HG02870 (cell line): ENCODE data around the gene OPN3.
A peak's percentile ranks its signal among the peaks of the same experiment; 100 is the strongest.

Experiments
- ATAC-seq: cut with Tn5 transposase; IDR thresholded peaks from one replicate; pipeline ENCODE4 v1.9.1; 2021; ENCODE audit warnings: mild to moderate bottlenecking, moderate library complexity; ENCODE audit not compliant: unreplicated experiment

The OPN3 gene

GRCh38 chr1:241624935-241625334 is 15.2 kb downstream of the OPN3 start:
- no peak for ATAC-seq

GRCh38 chr1:241622669-241623068 is 17.5 kb downstream of the OPN3 start:
- ATAC-seq = no peak

GRCh38 chr1:241617426-241617825 is 22.7 kb downstream of the OPN3 start:
- no peak for ATAC-seq

DNA sequence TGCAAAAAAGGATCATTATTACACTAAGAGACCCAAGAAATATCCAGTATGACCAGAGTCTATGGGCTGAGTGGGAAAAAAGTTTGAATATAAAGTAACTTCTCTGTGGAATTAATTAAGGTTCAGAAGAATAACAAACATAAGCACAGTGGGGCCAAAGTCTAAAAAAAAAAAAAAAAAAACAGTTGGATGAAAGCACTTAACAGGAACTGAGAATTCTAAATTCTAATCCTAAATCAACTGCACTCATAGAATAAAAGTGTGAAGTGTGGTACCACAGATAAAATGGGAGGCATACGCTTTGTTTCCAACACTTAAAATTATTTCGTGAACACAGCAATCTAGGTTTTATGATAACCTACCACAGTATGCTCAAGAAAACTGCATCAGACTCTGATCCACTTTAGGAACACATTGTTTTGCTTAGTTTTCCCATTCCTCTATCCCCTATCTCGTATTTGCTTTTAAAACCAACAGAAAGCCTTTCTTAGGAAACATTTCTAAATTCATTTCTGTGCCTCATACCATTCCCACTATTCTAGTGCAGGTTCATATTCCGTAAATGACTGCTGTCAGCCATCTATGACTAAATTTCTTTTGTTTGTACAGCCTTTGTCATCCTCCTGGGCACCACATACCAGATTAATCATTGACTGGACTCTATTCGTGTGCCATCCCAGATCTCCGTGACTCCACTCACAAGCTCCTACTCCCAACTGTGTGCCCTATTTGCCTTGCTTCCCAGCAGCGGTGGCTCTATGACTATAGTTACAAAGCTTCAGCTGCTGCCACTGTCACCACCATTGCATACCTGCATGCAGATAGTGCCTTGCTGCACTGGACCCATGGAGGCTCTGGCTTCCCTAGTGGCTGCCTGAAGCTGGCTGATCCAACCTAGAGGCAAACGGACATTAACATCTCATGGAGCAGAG is 24.9 kb downstream of the OPN3 start:
- no peak for ATAC-seq

DNA sequence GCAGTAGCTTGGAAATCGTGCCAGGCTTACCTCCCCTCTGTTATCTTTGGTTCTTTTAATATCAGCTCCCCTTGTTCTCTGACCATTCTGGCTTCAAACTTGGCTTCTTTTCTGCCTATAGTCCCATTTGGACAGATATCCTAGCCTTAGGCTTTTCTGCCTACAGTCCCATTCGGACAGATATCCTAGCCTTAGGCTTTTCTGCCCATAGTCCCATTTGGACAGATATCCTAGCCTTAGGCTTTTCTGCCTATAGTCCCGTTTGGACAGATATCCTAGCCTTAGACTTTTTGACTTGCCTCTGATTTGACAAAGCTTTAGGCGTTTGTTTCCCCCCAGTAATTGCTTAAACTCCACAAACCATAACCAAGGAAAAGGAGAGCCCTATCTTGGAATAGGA is 25.6 kb downstream of the OPN3 start:
- ATAC-seq = no peak

- ATAC-seq = peak; percentile 40
Observed at GRCh38 chr1:241614144-241614543, 26.0 kb downstream of the OPN3 start.

DNA sequence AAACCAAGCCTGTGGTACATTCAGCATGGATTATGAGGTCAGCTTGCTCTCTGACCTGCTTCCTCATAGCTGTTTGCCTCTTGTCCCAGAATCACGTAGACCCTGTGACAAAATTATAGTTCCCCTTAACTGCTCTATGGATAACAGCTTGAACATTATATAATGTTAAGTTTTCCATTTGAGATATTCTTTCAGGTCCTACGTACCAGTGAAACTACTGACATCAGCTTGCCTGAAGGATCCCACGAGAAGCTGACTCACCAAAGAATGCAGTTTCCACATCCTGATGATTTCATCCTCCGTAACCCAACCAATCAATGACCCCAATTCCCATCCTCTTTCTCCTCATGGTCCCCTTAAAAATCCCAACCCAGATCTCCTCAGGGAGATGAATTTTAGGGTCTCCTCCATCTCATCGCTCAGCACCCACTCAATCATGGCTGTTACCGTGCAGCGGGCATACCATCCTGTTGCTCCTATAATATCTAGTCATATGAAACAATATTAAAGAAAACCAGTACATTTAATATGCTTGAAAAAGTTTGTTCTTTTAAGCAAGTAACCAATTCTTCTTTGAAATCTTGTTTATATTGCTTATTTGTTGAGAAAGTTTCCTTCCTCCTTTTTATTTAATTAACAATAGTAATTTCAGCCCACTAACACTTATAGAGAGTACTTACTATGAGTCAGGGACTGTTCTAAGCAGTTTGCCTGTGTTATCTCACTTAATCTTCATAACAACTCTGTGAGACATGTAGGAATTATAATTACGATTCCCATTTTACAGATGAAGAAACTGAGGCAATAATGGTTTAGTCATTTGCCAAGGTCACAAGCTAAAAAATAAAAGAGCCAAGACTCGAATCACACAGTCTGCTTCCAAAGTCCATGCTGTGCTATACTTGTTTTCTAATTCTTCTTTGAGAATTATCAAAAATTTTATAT is 27.4 kb downstream of the OPN3 start:
- ATAC-seq = no peak

DNA sequence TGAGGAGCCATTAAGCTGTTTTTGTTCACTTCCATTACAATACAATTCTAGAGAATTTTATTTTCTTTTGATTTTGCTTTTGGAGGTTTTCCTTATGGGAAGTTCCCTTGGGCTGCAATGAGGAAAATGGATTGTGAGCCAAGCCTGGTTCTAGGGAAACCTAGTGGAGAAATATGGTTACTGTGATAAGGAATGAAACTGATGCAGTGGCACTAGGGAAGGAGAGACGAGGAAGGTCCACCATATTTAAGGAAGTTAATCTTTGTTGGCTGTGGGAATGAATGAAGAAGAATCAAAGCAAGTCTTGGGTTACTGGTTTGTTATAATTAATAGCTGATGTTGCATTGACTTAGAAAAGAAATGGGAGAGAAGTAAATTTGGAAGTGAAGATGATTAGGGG is 28.4 kb downstream of the OPN3 start:
- no peak for ATAC-seq

GRCh38 chr1:241611063-241611462 is 29.1 kb downstream of the OPN3 start:
- peak; percentile 69 for ATAC-seq

DNA sequence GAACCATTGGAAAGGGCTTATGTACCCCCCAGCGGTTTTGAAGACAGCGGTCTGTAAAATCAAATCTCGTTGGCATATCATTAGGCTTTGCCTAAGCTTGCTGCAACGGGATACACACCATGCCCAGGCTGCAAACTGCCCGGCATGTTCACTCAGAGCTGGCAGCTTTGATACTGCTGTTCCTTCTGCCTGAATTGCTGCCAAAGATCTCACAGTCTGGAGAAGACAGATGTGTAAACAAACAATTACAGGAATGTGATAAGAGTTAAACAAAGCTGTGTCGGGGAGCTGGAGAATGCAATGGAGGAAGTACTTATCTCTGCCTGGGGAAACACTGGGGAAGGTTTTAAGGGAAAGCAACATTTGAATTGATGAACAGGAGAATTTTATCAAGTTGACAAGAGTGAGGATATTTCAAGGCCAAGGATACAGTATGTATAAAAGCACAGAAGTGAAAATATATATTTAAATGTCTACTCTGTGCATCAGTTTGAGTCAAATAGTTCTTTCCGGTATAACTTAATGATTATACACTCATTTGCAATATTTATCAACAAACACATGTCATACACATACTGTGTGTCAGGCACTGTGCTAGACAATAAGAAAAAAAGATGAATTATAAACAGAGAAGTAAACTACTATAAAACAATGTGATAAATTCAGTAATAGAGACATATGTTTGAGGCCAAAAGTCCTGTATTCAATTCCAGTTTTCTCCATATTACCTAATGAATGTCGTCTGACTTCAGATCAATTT is 29.9 kb downstream of the OPN3 start:
- no peak for ATAC-seq

GRCh38 chr1:241608379-241609033 is 31.7 kb downstream of the OPN3 start:
- ATAC-seq = peak; percentile 68

- no peak for ATAC-seq
Observed at GRCh38 chr1:241607497-241607896, 32.7 kb downstream of the OPN3 start.

GRCh38 chr1:241606544-241606943 is 33.6 kb downstream of the OPN3 start:
- no peak for ATAC-seq

DNA sequence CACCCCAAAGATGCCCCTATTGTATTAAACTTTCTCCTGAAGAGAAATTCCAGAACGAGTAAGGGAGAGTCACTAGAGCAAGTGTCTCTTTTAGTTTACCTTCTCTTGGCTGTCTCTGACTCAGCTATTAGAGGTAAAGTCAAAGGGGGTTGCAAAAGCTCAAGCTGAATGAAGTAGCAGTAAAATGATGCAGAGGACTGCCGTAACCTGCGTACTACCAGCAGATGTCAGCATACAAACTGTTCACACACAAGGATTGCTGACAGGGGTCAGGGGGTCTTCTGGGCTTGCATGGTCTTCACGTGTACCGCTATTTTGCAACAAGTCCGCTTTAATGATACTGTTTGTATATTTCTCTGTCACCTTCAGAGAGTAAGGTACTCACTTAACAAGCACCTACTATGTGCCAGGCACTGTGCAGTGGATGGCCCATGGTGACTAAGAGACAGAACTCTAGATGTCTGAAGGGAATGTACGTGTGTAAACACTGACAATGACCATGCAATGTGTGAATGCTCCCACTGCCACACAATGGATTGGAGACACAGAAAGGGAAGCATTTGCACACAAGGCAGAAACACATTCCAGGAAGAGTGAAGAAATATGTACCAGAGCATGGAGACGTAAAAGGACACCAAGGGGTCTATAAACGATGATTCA is 34.9 kb downstream of the OPN3 start:
- ATAC-seq = no peak

- ATAC-seq = no peak
Observed at GRCh38 chr1:241603731-241604245, 36.4 kb downstream of the OPN3 start.

- ATAC-seq = peak; percentile 87
Observed at GRCh38 chr1:241600496-241600901, 39.7 kb downstream of the OPN3 start.

DNA sequence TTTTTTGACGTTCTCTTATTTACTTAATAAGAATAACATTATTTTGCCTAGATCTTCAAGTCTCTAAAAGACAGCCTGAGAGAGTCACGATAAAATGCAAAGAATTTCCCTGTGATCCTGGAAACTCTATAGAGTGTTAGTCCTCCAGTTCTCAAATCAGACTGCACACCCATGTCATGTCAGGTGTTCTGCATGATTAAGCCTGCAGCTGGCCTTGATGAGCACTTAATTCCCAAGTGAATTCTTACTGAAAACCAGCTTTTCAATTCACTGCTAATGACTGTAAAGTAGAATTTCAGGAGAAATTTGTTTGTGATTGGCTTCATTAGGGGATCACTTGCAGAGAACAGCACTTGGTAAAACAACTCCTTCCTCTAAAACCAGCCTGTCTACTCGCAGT is 41.9 kb downstream of the OPN3 start:
- no peak for ATAC-seq

DNA sequence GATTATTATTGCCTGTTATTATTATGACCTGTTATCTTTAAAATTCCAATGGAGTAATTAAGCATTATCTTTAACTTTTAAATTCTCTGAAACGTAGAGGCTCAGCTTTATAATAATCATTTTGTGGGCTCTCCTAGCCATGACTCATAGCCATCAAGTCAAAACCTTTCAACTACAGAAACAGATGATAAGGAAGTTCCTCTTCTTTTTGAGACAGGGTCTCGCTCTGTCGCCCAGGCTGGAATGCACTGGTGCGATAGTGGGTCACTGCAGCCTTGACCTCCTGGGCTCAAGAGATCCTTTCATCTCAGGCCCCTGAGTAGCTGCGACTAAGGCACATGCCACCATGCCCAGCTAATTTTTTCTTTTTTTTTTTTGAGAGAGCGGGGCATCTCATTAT is 43.5 kb downstream of the OPN3 start:
- ATAC-seq = no peak

DNA sequence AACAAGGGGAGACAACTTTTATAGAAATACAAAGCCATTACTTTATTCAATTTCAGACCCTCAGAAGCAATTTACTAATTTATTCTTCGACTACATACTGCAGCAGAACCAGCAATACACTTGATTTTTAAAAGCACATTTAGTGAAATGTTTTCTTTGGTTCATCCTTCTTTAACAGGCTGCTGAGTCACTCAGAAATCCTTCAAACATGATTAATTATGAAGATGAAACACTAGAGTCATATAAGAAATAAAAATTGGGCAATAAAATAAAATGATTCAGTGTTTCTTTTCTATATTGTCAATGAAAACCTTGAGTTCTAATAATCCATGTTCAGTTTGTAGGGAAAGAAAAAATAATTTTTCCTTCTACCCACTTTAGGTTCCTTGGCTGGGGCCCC is 47.0 kb downstream of the OPN3 start:
- no peak for ATAC-seq
